Common myeloid progenitor, CD34-positive (primary cell): ENCODE results near the gene GRK5.

Source experiments
- CTCF ChIA-PET: fragments of 350-600 bp; sonication (Branson Sonifier 250); formaldehyde crosslinking; loops from one replicate; lab custom pipeline; 2021; ENCODE audit warnings: antibody characterized with exemption; lab: Charles Lee
- POLR2A ChIA-PET: fragments of 350-600 bp; sonication (Branson Sonifier 250); formaldehyde crosslinking; loops from one replicate; lab custom pipeline; 2021; ENCODE audit warnings: antibody characterized with exemption; lab: Charles Lee
- DNase-seq, 3 donors: peaks; one replicate each; pipeline versions ENCODE4 v3.0.0 to v3.0.0-alpha.2; 2013
- H3K27ac ChIP-seq, 2 experiments: 1 replicate in 1 of 2; 2 replicates in 1 of 2; pipeline ENCODE4 v1.7.0; 2013; ENCODE audit warnings: inconsistent platforms in 2 of 2, low read length in 2 of 2, mild to moderate bottlenecking in 2 of 2, low read depth in 1 of 2, moderate library complexity in 1 of 2; ENCODE audit not compliant: severe bottlenecking in 2 of 2, insufficient read depth in 1 of 2, poor library complexity in 1 of 2
- H3K27me3 ChIP-seq, 5 experiments: replicated peaks in 2 of 5; 1 replicate in 3 of 5; 2 replicates in 2 of 5; pipeline versions ENCODE4 v1.6.1 to v1.7.0; 2013; ENCODE audit warnings: low read length in 4 of 5, mild to moderate bottlenecking in 2 of 5, moderate library complexity in 2 of 5, inconsistent platforms in 1 of 5; ENCODE audit not compliant: insufficient read depth in 5 of 5, control insufficient read depth in 4 of 5
- H3K36me3 ChIP-seq, 4 experiments: 1 replicate in 2 of 4; 2 replicates in 2 of 4; pipeline versions ENCODE4 v1.6.1 to v1.7.0; 2013; ENCODE audit warnings: low read length in 3 of 4, control low read depth in 1 of 4, mild to moderate bottlenecking in 1 of 4; ENCODE audit not compliant: control insufficient read depth in 4 of 4, insufficient read depth in 4 of 4
- H3K4me1 ChIP-seq, 4 experiments: 1 replicate in 3 of 4; 2 replicates in 1 of 4; pipeline versions ENCODE4 v1.6.1 to v1.7.1; 2013; ENCODE audit warnings: low read length in 3 of 4, mild to moderate bottlenecking in 3 of 4, control low read depth in 1 of 4, inconsistent platforms in 1 of 4, moderate library complexity in 1 of 4; ENCODE audit not compliant: control insufficient read depth in 4 of 4, insufficient read depth in 4 of 4; ENCODE audit errors: control extremely low read depth in 1 of 4
- H3K4me3 ChIP-seq, 7 experiments: 1 replicate in 4 of 7; 2 replicates in 3 of 7; pipeline versions ENCODE4 v1.5.1 to v1.7.0; 2013; ENCODE audit warnings: mild to moderate bottlenecking in 7 of 7, low read length in 6 of 7, moderate library complexity in 6 of 7, inconsistent platforms in 2 of 7, low read depth in 2 of 7, control low read depth in 1 of 7; ENCODE audit not compliant: insufficient read depth in 4 of 7, control insufficient read depth in 1 of 7; ENCODE audit errors: extremely low read depth in 1 of 7
- H3K9me3 ChIP-seq, 5 experiments: 1 replicate in 4 of 5; 2 replicates in 1 of 5; pipeline versions ENCODE4 v1.6.1 to v1.7.1; 2013; ENCODE audit warnings: low read length in 4 of 5, mild to moderate bottlenecking in 2 of 5, inconsistent platforms in 1 of 5, low read depth in 1 of 5, moderate library complexity in 1 of 5; ENCODE audit not compliant: control insufficient read depth in 4 of 5, insufficient read depth in 2 of 5; ENCODE audit errors: control extremely low read depth in 1 of 5
- WGBS: methylation state at CpG from one replicate; pipeline ENCODE4 v1.1.5; 2013; ENCODE audit not compliant: insufficient coverage; 5-methylcytosine and 5-hydroxymethylcytosine counted together

The GRK5 gene

GRCh38 chr10:119302172-119302571 lies 94.8 kb downstream of the GRK5 start:
- Histone ChIP-seq H3K27me3 (peaks cover 0 to 28% (median 12%) of the 10 kb centered on the region in 5 experiments), H3K4me1 (peaks cover 2 to 49% (median 42%) of the 10 kb centered on the region in 4 experiments), H3K36me3 (no peaks in the 10 kb centered on the region), H3K9me3 (peaks cover 0 to 9% (median 7%) of the 10 kb centered on the region in 5 experiments), H3K27ac (no peak overlapping the region), H3K4me3 (no peak overlapping the region)
- 86% methylated on average over 1 of the region's 3 CpGs for WGBS
- ChIA-PET POLR2A (interaction anchor here (0.6 kb wide), 2 partner anchors 105 to 226 kb away, joined by 3 to 4 read pairs; no protein-coding TSS in a partner anchor), CTCF (interaction anchor here (0.7 to 1.7 kb wide), 4 partner anchors 9 to 91 kb away, joined by 3 to 5 read pairs (median 4); no protein-coding TSS in a partner anchor)
- no peak for DNase-seq

DNA sequence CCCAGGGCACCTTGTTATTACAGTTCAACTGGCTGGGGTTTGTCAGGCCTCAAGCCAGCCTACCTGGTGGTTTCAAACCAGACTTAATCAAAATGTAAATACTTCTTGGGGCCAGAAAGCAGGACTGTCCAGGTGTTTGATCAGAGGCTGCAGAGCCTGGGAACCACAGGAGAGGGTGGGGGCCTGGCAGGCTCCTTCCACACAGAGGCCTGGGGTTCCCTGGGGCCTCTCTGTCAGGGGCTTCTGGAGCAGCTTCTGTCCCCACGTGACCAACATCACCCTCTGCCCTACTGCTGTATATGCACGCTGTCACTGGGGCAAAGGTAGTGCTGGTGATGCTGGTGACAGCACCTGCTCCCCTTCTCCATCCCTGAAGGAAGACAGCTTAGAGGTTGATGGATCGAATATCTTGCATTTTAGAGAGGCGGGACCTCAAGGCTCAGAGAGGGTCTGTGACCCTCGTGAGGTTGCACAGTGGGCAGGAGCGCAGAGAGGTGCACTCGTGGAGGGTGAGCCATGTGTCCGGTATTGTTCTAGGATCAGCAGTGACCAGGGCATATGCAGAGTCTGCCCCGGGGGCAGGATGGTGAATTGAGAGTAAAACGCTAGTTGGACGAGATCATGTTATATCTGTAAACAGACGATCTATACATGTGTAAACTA lies 95.4 kb downstream of the GRK5 start:
- peaks cover 0 to 34% (median 12%) of the 10 kb centered on the region in 5 experiments for H3K27me3 ChIP-seq
- no peak overlapping the region for H3K27ac ChIP-seq
- CTCF ChIA-PET: interaction anchor here (1.2 to 1.7 kb wide), 3 partner anchors 9 to 91 kb away, joined by 3 to 5 read pairs (median 4); no protein-coding TSS in a partner anchor
- POLR2A ChIA-PET: interaction anchor here (0.6 kb wide), 1 partner anchor 227 kb away, joined by 4 read pairs; no protein-coding TSS in a partner anchor
- H3K4me3 ChIP-seq: no peak overlapping the region
- peaks cover 2 to 53% (median 43%) of the 10 kb centered on the region in 4 experiments for H3K4me1 ChIP-seq
- WGBS: 93% methylated on average over 8 of the region's 12 CpGs
- no peak for DNase-seq
- peaks cover 0 to 5% (median 3%) of the 10 kb centered on the region in 5 experiments for H3K9me3 ChIP-seq
- H3K36me3 ChIP-seq: no peaks in the 10 kb centered on the region

DNA sequence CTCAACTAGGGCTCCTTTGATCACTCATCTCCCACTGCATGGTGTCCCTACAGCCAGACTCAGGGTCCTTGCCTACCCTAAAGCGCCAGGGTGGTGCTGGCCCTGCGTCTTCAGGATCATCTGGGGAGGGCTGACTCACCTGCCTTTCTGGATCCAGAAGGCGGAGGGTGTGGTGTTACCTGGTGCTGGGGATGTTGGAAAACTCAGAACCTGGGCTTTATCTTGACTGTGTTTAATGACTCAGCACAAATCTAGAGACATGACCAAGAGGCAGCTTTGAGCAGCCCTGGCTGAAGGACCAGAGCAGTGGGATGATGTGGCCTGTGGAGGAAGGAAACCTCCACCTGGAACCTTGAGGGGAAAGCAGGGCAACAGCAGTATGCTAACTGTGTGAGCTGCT lies 96.5 kb downstream of the GRK5 start:
- H3K27ac ChIP-seq: no peak overlapping the region
- DNase-seq: peak in 1 of 3 donors; percentile 37
- H3K4me1 ChIP-seq: peaks cover 2 to 53% (median 43%) of the 10 kb centered on the region in 4 experiments
- H3K27me3 ChIP-seq: peaks cover 0 to 46% (median 16%) of the 10 kb centered on the region in 5 experiments
- ChIA-PET POLR2A (no interaction called here), CTCF (no interaction called here)
- H3K36me3 ChIP-seq: no peaks in the 10 kb centered on the region
- H3K4me3 ChIP-seq: no peak overlapping the region
- H3K9me3 ChIP-seq: no peaks in the 10 kb centered on the region
- 94% methylated on average over 3 of the region's 3 CpGs for whole genome bisulfite sequencing

GRCh38 chr10:119304541-119304940 lies 97.2 kb downstream of the GRK5 start:
- Histone ChIP-seq H3K4me3 (no peak overlapping the region), H3K36me3 (no peaks in the 10 kb centered on the region), H3K4me1 (peaks cover 2 to 53% (median 43%) of the 10 kb centered on the region in 4 experiments), H3K27ac (no peak overlapping the region), H3K27me3 (peaks cover 0 to 52% (median 20%) of the 10 kb centered on the region in 5 experiments), H3K9me3 (no peaks in the 10 kb centered on the region)
- 100% methylated on average over 6 of the region's 8 CpGs for WGBS
- DNase-seq: no peak
- CTCF ChIA-PET: interaction anchor here (1.0 kb wide), 1 partner anchor 36 kb away, joined by 3 read pairs; no protein-coding TSS in a partner anchor
- POLR2A ChIA-PET: interaction anchor here (2.0 kb wide), 1 partner anchor 34 kb away, joined by 15 read pairs; no protein-coding TSS in a partner anchor

GRCh38 chr10:119305860-119306513 lies 98.6 kb downstream of the GRK5 start:
- peaks cover 0 to 67% (median 28%) of the 10 kb centered on the region in 5 experiments for H3K27me3 ChIP-seq
- H3K27ac ChIP-seq: peak overlapping the region; percentile 59 to 87
- H3K36me3 ChIP-seq: no peaks in the 10 kb centered on the region
- H3K4me3 ChIP-seq: peak overlapping the region in 5 of 7 experiments; percentile 2 to 62 (median 30)
- peaks cover 2 to 50% (median 43%) of the 10 kb centered on the region in 4 experiments for H3K4me1 ChIP-seq
- CTCF ChIA-PET: interaction anchor here (0.7 to 2.5 kb wide), 9 partner anchors 15 to 112 kb away, joined by 3 to 8 read pairs (median 4); no protein-coding TSS in a partner anchor
- peak; percentile 94 to 100 (median 99) for DNase-seq
- POLR2A ChIA-PET: interaction anchor here (0.7 to 2.0 kb wide), 4 partner anchors 35 to 99 kb away, joined by 4 to 15 read pairs (median 5); partner anchors contain the start of gene GRK5
- no peaks in the 10 kb centered on the region for H3K9me3 ChIP-seq
- WGBS: 7% methylated on average over 9 of the region's 11 CpGs

DNA sequence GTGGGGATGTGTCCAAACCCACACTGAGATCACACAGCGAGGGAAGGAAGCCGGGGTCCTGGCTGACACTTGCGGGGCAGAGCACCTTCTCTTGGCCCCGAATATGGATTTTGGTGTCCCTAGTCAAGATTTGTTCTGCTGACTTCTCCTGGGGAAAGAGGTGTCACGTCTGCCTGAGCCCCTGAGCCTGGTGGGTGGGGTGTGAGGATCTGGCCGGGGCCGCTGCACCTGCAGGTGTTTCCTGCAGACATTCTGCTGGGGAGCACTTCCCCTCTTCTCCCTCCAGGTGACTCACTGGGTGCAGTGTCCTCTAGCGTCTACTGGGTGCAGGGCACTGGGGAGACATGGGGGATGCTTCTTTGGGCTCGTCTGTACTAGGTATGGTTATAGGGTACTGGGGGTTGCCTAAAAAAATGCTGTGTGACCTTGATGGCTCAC lies 99.2 kb downstream of the GRK5 start:
- peaks cover 2 to 44% (median 37%) of the 10 kb centered on the region in 4 experiments for H3K4me1 ChIP-seq
- H3K27me3 ChIP-seq: peaks cover 0 to 72% (median 30%) of the 10 kb centered on the region in 5 experiments
- CTCF ChIA-PET: interaction anchor here (1.0 to 2.5 kb wide), 7 partner anchors 16 to 111 kb away, joined by 3 to 8 read pairs (median 5); no protein-coding TSS in a partner anchor
- no peaks in the 10 kb centered on the region for H3K36me3 ChIP-seq
- WGBS: 7% methylated on average over 4 of the region's 9 CpGs
- DNase-seq: peak; percentile 88 to 97 (median 96)
- peak overlapping the region; percentile 59 to 87 for H3K27ac ChIP-seq
- H3K4me3 ChIP-seq: peak overlapping the region in 4 of 7 experiments; percentile 2 to 62 (median 31)
- no peaks in the 10 kb centered on the region for H3K9me3 ChIP-seq
- POLR2A ChIA-PET: interaction anchor here (0.7 to 2.0 kb wide), 4 partner anchors 36 to 99 kb away, joined by 4 to 15 read pairs (median 5); partner anchors contain the start of gene GRK5
